K562 (cell line): ENCODE results near the gene CDH5. TPM values are rescaled to one million over a fixed set of nuclear protein-coding genes. Genes with fewer than 3 reads are reported as not detected.

Experiments used
- ATAC-seq: fragments of 200-7000 bp; cut with Tn5 transposase; 3 replicates; pipeline ENCODE4 v1.9.1; 2020; ENCODE audit warnings: moderate library complexity
- BruUV-seq: library from RNA; stranded (reverse); fragments of 400-500 nt; replicated peaks from 2 replicates; lab custom pipeline; 2021; lab: Mats Ljungman, UMichigan
- CTCF ChIA-PET: fragments of 300-600 bp; formaldehyde crosslinking; extraction: SDS; loops from one replicate; lab custom pipeline; 2021; ENCODE audit warnings: low intra/inter-chr PET ratio; lab: Yijun Ruan, JAX
- POLR2A ChIA-PET: fragments of 300-600, 350-650 bp; sonication (Branson Sonifier 250); formaldehyde crosslinking; extraction: SDS; loops from one replicate; lab custom pipeline; 2021; ENCODE audit warnings: antibody characterized with exemption, inconsistent platforms; lab: Yijun Ruan, JAX
- DNase-seq, 4 experiments: peaks; one replicate each; pipeline versions ENCODE4 v3.0.0 to v3.0.0-alpha.2; 2011 to 2018; ENCODE audit warnings: low spot score in 3 of 4, mixed read lengths in 3 of 4; ENCODE audit errors: extremely low read depth in 1 of 4
- FAIRE-seq: peaks from 2 replicates; lab custom pipeline; 2011; peaks lifted over from hg19 to GRCh38; lab: Jason Lieb, UNC
- H2AFZ ChIP-seq: 2 replicates; pipeline ENCODE4 v1.6.0; 2011; ENCODE audit warnings: low read depth, low read length, control low read depth, inconsistent platforms
- H3K27ac ChIP-seq: fragments of 200-600 bp; 3 replicates; pipeline ENCODE4 v1.8.0; 2011; ENCODE audit warnings: low read depth, mild to moderate bottlenecking, control low read depth, inconsistent platforms, low read length, moderate library complexity, mixed read lengths; ENCODE audit errors: extremely low read depth
- H3K27me3 ChIP-seq, 2 experiments: fragments of 300-600 bp in 1 of 2; 2 replicates in 1 of 2; 3 replicates in 1 of 2; pipeline versions ENCODE4 v1.6.0 to v1.8.0; 2011; ENCODE audit warnings: inconsistent platforms in 2 of 2, low read length in 2 of 2, mild to moderate bottlenecking in 1 of 2, mixed read lengths in 1 of 2, moderate library complexity in 1 of 2; ENCODE audit not compliant: control insufficient read depth in 2 of 2, insufficient read depth in 2 of 2
- H3K36me3 ChIP-seq: fragments of 300-600 bp; 3 replicates; pipeline ENCODE4 v1.8.0; 2011; ENCODE audit warnings: mild to moderate bottlenecking, low read length, inconsistent platforms; ENCODE audit not compliant: control insufficient read depth, insufficient read depth
- H3K4me1 ChIP-seq, 2 experiments: fragments of 200-600 bp in 1 of 2; replicated peaks in 1 of 2; 2 replicates in 1 of 2; 3 replicates in 1 of 2; pipeline versions ENCODE4 v1.5.1 to v1.8.0; 2011; ENCODE audit warnings: inconsistent platforms in 2 of 2, low read length in 2 of 2, mild to moderate bottlenecking in 1 of 2, mixed read lengths in 1 of 2, moderate library complexity in 1 of 2; ENCODE audit not compliant: control insufficient read depth in 2 of 2, insufficient read depth in 2 of 2
- H3K4me2 ChIP-seq: 2 replicates; pipeline ENCODE4 v1.6.1; 2011; ENCODE audit warnings: low read length, control low read depth, inconsistent platforms, mixed read lengths; ENCODE audit not compliant: insufficient read depth
- H3K4me3 ChIP-seq: fragments of 200-600 bp; sonication (generic), shearing (Covaris generic); 2 replicates; pipeline ENCODE4 v1.5.1; 2016; ENCODE audit warnings: control low read depth, inconsistent platforms
- H3K79me2 ChIP-seq: fragments of 200-600 bp; 3 replicates; pipeline ENCODE4 v1.8.0; 2011; ENCODE audit warnings: low read length, inconsistent platforms; ENCODE audit not compliant: control insufficient read depth, insufficient read depth
- H3K9ac ChIP-seq, 2 experiments: 2 replicates each; pipeline versions ENCODE4 v1.6.0 to v1.6.1; 2011; ENCODE audit warnings: low read depth in 2 of 2, low read length in 2 of 2, control low read depth in 1 of 2, inconsistent platforms in 1 of 2, mild to moderate bottlenecking in 1 of 2, mixed read lengths in 1 of 2; ENCODE audit not compliant: insufficient read depth in 1 of 2
- H3K9me1 ChIP-seq: one replicate; pipeline ENCODE4 v1.6.0; 2011; ENCODE audit warnings: inconsistent platforms, mild to moderate bottlenecking, low read length, moderate library complexity; ENCODE audit not compliant: control insufficient read depth, insufficient read depth
- H3K9me3 ChIP-seq: replicated peaks from 2 replicates; pipeline ENCODE4 v1.5.1; 2011; ENCODE audit warnings: low read depth, low read length, inconsistent platforms; ENCODE audit not compliant: control insufficient read depth, insufficient read depth
- H4K20me1 ChIP-seq: replicated peaks from 2 replicates; pipeline ENCODE4 v1.6.1; 2011; ENCODE audit warnings: low read length, inconsistent platforms, mixed read lengths; ENCODE audit not compliant: control insufficient read depth, insufficient read depth
- CGGBP1 ChIP-seq: fragments of 250-450 bp; sonication (Bioruptor Pico); IDR thresholded peaks from 2 replicates; pipeline ENCODE4 v1.9.0; 2021; ENCODE audit warnings: mild to moderate bottlenecking
- EWSR1 ChIP-seq: fragments of 450-650 bp; IDR thresholded peaks from 2 replicates; pipeline ENCODE4 v1.6.1; 2018; ENCODE audit warnings: borderline replicate concordance, mild to moderate bottlenecking, low read depth, moderate library complexity; ENCODE audit not compliant: partially characterized antibody
- MYNN ChIP-seq, 2 experiments: sonication (generic); formaldehyde crosslinking in 1 of 2; IDR thresholded peaks; 2 replicates each; pipeline versions ENCODE4 v1.5.0 to v1.6.1; 2016 to 2020; ENCODE audit warnings: antibody characterized with exemption in 1 of 2, missing genetic modification reagents in 1 of 2
- NBN ChIP-seq: fragments of 450-650 bp; IDR thresholded peaks from 2 replicates; pipeline ENCODE4 v1.6.1; 2016; ENCODE audit warnings: low read depth, mild to moderate bottlenecking
- PCBP1 ChIP-seq: fragments of 200-400 bp; formaldehyde crosslinking; IDR thresholded peaks from 2 replicates; pipeline ENCODE4 v1.6.1; 2018; ENCODE audit warnings: mild to moderate bottlenecking, low read depth, low read length; ENCODE audit not compliant: poor library complexity, severe bottlenecking
- TEAD2 ChIP-seq: fragments of 450-650 bp; IDR thresholded peaks from 2 replicates; pipeline ENCODE4 v1.6.1; 2016; ENCODE audit warnings: missing genetic modification characterization, control low read depth, missing compliant biosample characterization
- ZFP36 ChIP-seq: fragments of 150-350 bp; IDR thresholded peaks from 2 replicates; pipeline ENCODE4 v1.6.1; 2018; ENCODE audit warnings: low read length, low read depth; ENCODE audit not compliant: partially characterized antibody
- ZNF143 ChIP-seq: sonication (generic); formaldehyde crosslinking; IDR thresholded peaks from 2 replicates; pipeline ENCODE4 v1.9.0; 2022; ENCODE audit warnings: mild to moderate bottlenecking, missing genetic modification reagents
- WGBS: fragments of 100-300 bp; shearing (Covaris generic); methylation state at CpG from one replicate; pipeline ENCODE4 v1.1.6; 2016; ENCODE audit warnings: low coverage, mixed read lengths; ENCODE audit not compliant: insufficient coverage; ENCODE audit errors: missing lambda C conversion rate; 5-methylcytosine and 5-hydroxymethylcytosine counted together
- in situ Hi-C: fragments of 300-500 bp; cut with MboI; formaldehyde crosslinking; loops from 4 replicates; pipeline ENCODE4 v1.15.0; 2018; ENCODE audit warnings: inconsistent platforms, mixed read lengths
- intact Hi-C: fragments of 100-400 bp; cut with micrococcal nuclease; formaldehyde crosslinking; loops from 2 replicates; pipeline ENCODE4 v1.14.2; 2022
- polyA plus RNA-seq, 8 experiments: library from polyadenylated mRNA; depleted of rRNA in 4 of 8; stranded (reverse) in 5 of 8; unstranded in 3 of 8; fragments of >200 nt; fragmentation: Nextera tagmentation in 2 of 8; fragmentation: Illumina TruSeq in 1 of 8; extraction: Ambion mirVana in 2 of 8; extraction: Trizol in 1 of 8; gene quantifications; 2 replicates each; pipeline versions ENCODE4 v1.2.1 to v1.2.3, GENCODE V29; 2011 to 2014; ENCODE audit warnings: inconsistent platforms in 1 of 8, missing spikeins in 1 of 8
- total RNA-seq, 7 experiments: library from RNA; depleted of rRNA in 6 of 7; stranded (reverse); fragments of >200 nt in 6 of 7; fragmentation: Illumina TruSeq in 2 of 7; extraction: Trizol in 2 of 7; gene quantifications; 2 replicates each; pipeline versions ENCODE4 v1.2.1 to v1.2.3, GENCODE V29; 2011 to 2021; ENCODE audit warnings: low replicate concordance in 1 of 7

CDH5 gene
- total and polyA plus RNA-seq, 9 of the 15 experiments (the other 6 are each of a cell fraction or from before 2014, with no cell fraction given), result not detected

GRCh38 chr16:66402591-66403230 is 36.2 kb downstream of the CDH5 start (continued):
- no peak for TF ChIP-seq ZFP36
- no peak for TF ChIP-seq MYNN (IDR thresholded peaks at IDR 0.05)
- TF ChIP-seq MYNN (CRISPR knock-in tag; IDR thresholded peaks at IDR 0.05), result no peak

GRCh38 chr16:66403531-66404145 is 37.1 kb downstream of the CDH5 start:
- CTCF ChIA-PET, result no interaction called here
- POLR2A ChIA-PET, result no interaction called here

More at GRCh38 chr16:66403531-66404145, 37.1 kb downstream of the CDH5 start:
- FAIRE-seq, result no peak
- Histone ChIP-seq H3K9ac (no peak overlapping the region), H3K4me1 (peaks cover 0 to 14% of the 10 kb centered on the region in 2 experiments; a peak in 3 of 5 replicates), H2AFZ (no peak overlapping the region), H3K4me3 (no peak overlapping the region), H3K4me2 (no peak overlapping the region), H3K9me1 (no peaks in the 10 kb centered on the region), H3K27me3 (peaks cover 15 to 31% of the 10 kb centered on the region in 2 experiments; a peak in 4 of 5 replicates), H3K79me2 (no peaks in the 10 kb centered on the region), H3K27ac (no peak overlapping the region), H3K36me3 (no peaks in the 10 kb centered on the region), H3K9me3 (no peaks in the 10 kb centered on the region), H4K20me1 (0 out of 2 replicates have a peak, but pooled peaks cover 7% of the 10 kb centered on the region)
- in situ Hi-C loops, result loop anchor here (10.0 kb wide), 1 partner anchor 461 kb away; no protein-coding TSS in a partner anchor
- DNase-seq, result no peak
- TF ChIP-seq NBN (no peak), PCBP1 (no peak), TEAD2 (tag) (no peak), CGGBP1 (CRISPR knock-in tag) (no peak), EWSR1 (no peak), ZNF143 (CRISPR knock-in tag) (no peak)
- 0% methylated on average over 4 of the region's 5 CpGs for WGBS
- intact Hi-C loops, result loop anchor here (10.0 kb wide), 1 partner anchor 321 kb away; no protein-coding TSS in a partner anchor
- no TSS peak for BruUV-seq
- ATAC-seq, result no peak
